ENCODE data around the gene EHMT1. TPM values are rescaled to one million over a fixed set of nuclear protein-coding genes. Genes with fewer than 3 reads are reported as not detected.

The EHMT1 gene
- total RNA-seq, 2 donors from 2014 or later, result 24.1 to 34.6 TPM

- H3K36me3 ChIP-seq, result no peaks in the 10 kb centered on the region
- DNase-seq (ENCODE audit: low spot score), result no peak
- H3K4me1 ChIP-seq, result no peaks in the 10 kb centered on the region
- no peak overlapping the region for H3K4me3 ChIP-seq
- TF ChIP-seq CTCF (IDR thresholded peaks at IDR 0.05), result no peak
- H3K27me3 ChIP-seq, result no peaks in the 10 kb centered on the region
- no peaks in the 10 kb centered on the region for H3K9me3 ChIP-seq
- H3K27ac ChIP-seq, result no peak overlapping the region
Observed at GRCh38 chr9:137843355-137843754, 224.6 kb downstream of the EHMT1 start.

- peaks cover 11 to 38% of the 10 kb centered on the region in 2 donors for H3K9me3 ChIP-seq
- no peak for TF ChIP-seq CTCF (IDR thresholded peaks at IDR 0.05)
- no peak for DNase-seq (ENCODE audit: low spot score)
- H3K4me3 ChIP-seq, result no peak overlapping the region
- H3K4me1 ChIP-seq, result no peaks in the 10 kb centered on the region
- H3K27me3 ChIP-seq, result no peaks in the 10 kb centered on the region
- H3K36me3 ChIP-seq, result no peaks in the 10 kb centered on the region
- H3K27ac ChIP-seq, result no peak overlapping the region
Observed at GRCh38 chr9:137851516-137852267, 232.9 kb downstream of the EHMT1 start.

- Histone ChIP-seq H3K9me3 (peaks cover 11 to 39% of the 10 kb centered on the region in 2 donors), H3K27ac (no peak overlapping the region), H3K36me3 (no peaks in the 10 kb centered on the region), H3K4me1 (no peaks in the 10 kb centered on the region), H3K27me3 (no peaks in the 10 kb centered on the region), H3K4me3 (no peak overlapping the region)
- DNase-seq (ENCODE audit: low spot score), result no peak
- no peak for TF ChIP-seq CTCF (IDR thresholded peaks at IDR 0.05)
Observed at GRCh38 chr9:137853392-137853995, 234.7 kb downstream of the EHMT1 start.

- DNase-seq (ENCODE audit: low spot score), result no peak
- Histone ChIP-seq H3K9me3 (peaks cover 12 to 29% of the 10 kb centered on the region in 2 donors), H3K4me1 (no peaks in the 10 kb centered on the region), H3K36me3 (no peaks in the 10 kb centered on the region), H3K27ac (no peak overlapping the region), H3K27me3 (no peaks in the 10 kb centered on the region), H3K4me3 (no peak overlapping the region)
- no peak for TF ChIP-seq CTCF (IDR thresholded peaks at IDR 0.05)
Observed at GRCh38 chr9:137860361-137860760, 241.6 kb downstream of the EHMT1 start.

GRCh38 chr9:137865581-137866145, 246.9 kb downstream of the EHMT1 start:
- no peaks in the 10 kb centered on the region for H3K36me3 ChIP-seq
- H3K4me3 ChIP-seq, result no peak overlapping the region
- no peaks in the 10 kb centered on the region for H3K4me1 ChIP-seq
- no peak overlapping the region for H3K27ac ChIP-seq
- no peak for DNase-seq (ENCODE audit: low spot score)
- H3K9me3 ChIP-seq, result peaks cover 3 to 13% of the 10 kb centered on the region in 2 donors
- no peaks in the 10 kb centered on the region for H3K27me3 ChIP-seq
- TF ChIP-seq CTCF (IDR thresholded peaks at IDR 0.05), result no peak

All from right atrium auricular region (tissue), 2 donors.